GM18951 (cell line): ENCODE results near the gene IQGAP1.
"Not testable (repeated sequence)": the region's sequence is repeated elsewhere in the genome, so short reads cannot be mapped to it uniquely, and the experiment has no call there.

ENCODE experiments used
- POLR2A ChIP-seq: IDR thresholded peaks from 4 replicates; pipeline ENCODE4 v1.6.1; 2011; ENCODE audit warnings: mild to moderate bottlenecking; ENCODE audit not compliant: insufficient read length, insufficient read depth; ENCODE audit errors: extremely low read depth
- in situ Hi-C: fragments of 300-500 bp; cut with MboI; formaldehyde crosslinking; loops from one replicate; pipeline ENCODE4 v1.12.0; 2022; ENCODE audit warnings: low sequenced_read_pairs, mixed read lengths, inconsistent platforms; ENCODE audit not compliant: unreplicated experiment

IQGAP1 gene

GRCh38 chr15:90500171-90500570 lies 112.1 kb downstream of the IQGAP1 start:
- in situ Hi-C loops = no loop called here
- TF ChIP-seq POLR2A = no peak

GRCh38 chr15:90501898-90502297 lies 113.9 kb downstream of the IQGAP1 start:
- TF ChIP-seq POLR2A = no peak
- in situ Hi-C loops = no loop called here

GRCh38 chr15:90510781-90511180 lies 122.7 kb downstream of the IQGAP1 start:
- in situ Hi-C loops = not testable (repeated sequence)

- in situ Hi-C loops = not testable (repeated sequence)
Measured at GRCh38 chr15:90511211-90511618, 123.2 kb downstream of the IQGAP1 start.

- in situ Hi-C loops = no loop called here
- no peak for TF ChIP-seq POLR2A
Measured at GRCh38 chr15:90512276-90512675, 124.2 kb downstream of the IQGAP1 start.

GRCh38 chr15:90512981-90513380 lies 124.9 kb downstream of the IQGAP1 start:
- in situ Hi-C loops = no loop called here
- TF ChIP-seq POLR2A = no peak

- no peak for TF ChIP-seq POLR2A
- in situ Hi-C loops = no loop called here
Measured at GRCh38 chr15:90513448-90513847, 125.4 kb downstream of the IQGAP1 start.

- in situ Hi-C loops = not testable (repeated sequence)
Measured at GRCh38 chr15:90513893-90514292, 125.9 kb downstream of the IQGAP1 start.

GRCh38 chr15:90519688-90520087 lies 131.6 kb downstream of the IQGAP1 start:
- in situ Hi-C loops = no loop called here
- TF ChIP-seq POLR2A = no peak

GRCh38 chr15:90520365-90520764 lies 132.3 kb downstream of the IQGAP1 start:
- TF ChIP-seq POLR2A = no peak
- in situ Hi-C loops = no loop called here

GRCh38 chr15:90523373-90523772 lies 135.3 kb downstream of the IQGAP1 start:
- no peak for TF ChIP-seq POLR2A
- in situ Hi-C loops = no loop called here

GRCh38 chr15:90524018-90524803 lies 136.2 kb downstream of the IQGAP1 start:
- in situ Hi-C loops = not testable (repeated sequence)

- TF ChIP-seq POLR2A = no peak
- in situ Hi-C loops = no loop called here
Measured at GRCh38 chr15:90529011-90529370, 140.9 kb downstream of the IQGAP1 start.

- peak; percentile 85 for TF ChIP-seq POLR2A
- in situ Hi-C loops = no loop called here
Measured at GRCh38 chr15:90529371-90530249, 141.6 kb downstream of the IQGAP1 start, which contains the start of gene CRTC3. TSS of gene CRTC3 (plus strand) at chr15:90529923. CDS start at chr15:90530072, 149 bp downstream.
